Breast epithelium (tissue), 3 donors: ENCODE data around the gene CTNNA1.

Source experiments
- POLR2A ChIP-seq: fragments of 450-650 bp; IDR thresholded peaks from one replicate; pipeline ENCODE4 v1.6.1; 2016; ENCODE audit warnings: antibody characterized with exemption, mild to moderate bottlenecking, moderate library complexity
- POLR2AphosphoS5 ChIP-seq, 3 donors: sonication (generic); formaldehyde crosslinking; IDR thresholded peaks; one replicate each; pipeline ENCODE4 v1.6.1; 2017; ENCODE audit warnings: antibody characterized with exemption in 3 of 3
- TF ChIP-seq, protein P1 (sequence below), 3 donors: fragments of 450-650 bp; IDR thresholded peaks; one replicate each; pipeline ENCODE4 v1.5.1; 2016 to 2017; ENCODE audit warnings: antibody characterized with exemption in 3 of 3, mild to moderate bottlenecking in 3 of 3, moderate library complexity in 3 of 3

GRCh38 chr5:138809391-138809790 is 56.2 kb downstream of the CTNNA1 start:
- TF ChIP-seq, protein P1, sequence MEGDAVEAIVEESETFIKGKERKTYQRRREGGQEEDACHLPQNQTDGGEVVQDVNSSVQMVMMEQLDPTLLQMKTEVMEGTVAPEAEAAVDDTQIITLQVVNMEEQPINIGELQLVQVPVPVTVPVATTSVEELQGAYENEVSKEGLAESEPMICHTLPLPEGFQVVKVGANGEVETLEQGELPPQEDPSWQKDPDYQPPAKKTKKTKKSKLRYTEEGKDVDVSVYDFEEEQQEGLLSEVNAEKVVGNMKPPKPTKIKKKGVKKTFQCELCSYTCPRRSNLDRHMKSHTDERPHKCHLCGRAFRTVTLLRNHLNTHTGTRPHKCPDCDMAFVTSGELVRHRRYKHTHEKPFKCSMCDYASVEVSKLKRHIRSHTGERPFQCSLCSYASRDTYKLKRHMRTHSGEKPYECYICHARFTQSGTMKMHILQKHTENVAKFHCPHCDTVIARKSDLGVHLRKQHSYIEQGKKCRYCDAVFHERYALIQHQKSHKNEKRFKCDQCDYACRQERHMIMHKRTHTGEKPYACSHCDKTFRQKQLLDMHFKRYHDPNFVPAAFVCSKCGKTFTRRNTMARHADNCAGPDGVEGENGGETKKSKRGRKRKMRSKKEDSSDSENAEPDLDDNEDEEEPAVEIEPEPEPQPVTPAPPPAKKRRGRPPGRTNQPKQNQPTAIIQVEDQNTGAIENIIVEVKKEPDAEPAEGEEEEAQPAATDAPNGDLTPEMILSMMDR (IDR thresholded peaks at IDR 0.05): no peak
- TF ChIP-seq POLR2AphosphoS5 (IDR thresholded peaks at IDR 0.05) (no peak), POLR2A (no peak)
